GM21737 (cell line): ENCODE results near the gene SCARB1.

Source experiments
- ATAC-seq: cut with Tn5 transposase; IDR thresholded peaks from one replicate; pipeline ENCODE4 v1.9.1; 2021; ENCODE audit warnings: mild to moderate bottlenecking, moderate library complexity; ENCODE audit not compliant: unreplicated experiment

The SCARB1 gene

GRCh38 chr12:124762791-124763593, 100.7 kb downstream of the SCARB1 start:
- ATAC-seq: no peak

- ATAC-seq: no peak
These were observed 101.3 kb downstream of the SCARB1 start for GRCh38 chr12:124762384-124762783.

GRCh38 chr12:124761871-124762270, 101.8 kb downstream of the SCARB1 start:
- ATAC-seq: no peak

- ATAC-seq: no peak
These were observed 102.6 kb downstream of the SCARB1 start for GRCh38 chr12:124761056-124761455.

- no peak for ATAC-seq
These were observed 103.1 kb downstream of the SCARB1 start for GRCh38 chr12:124760560-124760959.

DNA sequence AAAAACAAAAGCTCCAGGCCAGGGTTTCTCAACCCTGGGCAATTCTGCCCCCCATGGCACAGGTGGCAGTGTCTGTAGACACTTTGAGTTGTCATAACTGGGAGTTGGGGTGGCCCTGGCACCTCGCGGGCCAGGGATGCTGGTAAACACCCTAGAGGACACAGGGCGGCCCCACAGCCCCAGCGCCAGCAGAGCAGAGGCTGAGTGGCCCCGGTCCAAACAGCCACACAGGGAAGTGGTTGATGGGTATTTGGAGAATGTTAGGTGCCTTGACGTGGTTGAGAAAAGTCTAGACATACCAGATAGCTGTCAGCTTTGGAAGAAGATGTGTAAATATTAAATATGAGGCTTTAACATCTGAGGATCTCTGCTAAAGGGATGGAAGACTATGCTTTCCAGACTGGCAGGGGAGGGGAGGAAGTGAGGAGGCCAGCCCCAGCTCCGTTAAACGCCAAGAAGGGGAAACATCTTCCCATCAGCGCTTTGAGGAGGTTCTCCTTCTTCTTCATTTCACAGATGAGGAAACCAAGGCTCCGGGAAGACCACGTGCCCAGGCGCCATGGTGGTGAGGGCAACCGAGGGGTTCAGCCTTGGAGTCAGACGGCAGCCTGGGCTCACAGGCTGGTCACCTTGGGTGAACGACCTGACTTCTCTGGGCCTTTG, 103.7 kb downstream of the SCARB1 start:
- no peak for ATAC-seq

DNA sequence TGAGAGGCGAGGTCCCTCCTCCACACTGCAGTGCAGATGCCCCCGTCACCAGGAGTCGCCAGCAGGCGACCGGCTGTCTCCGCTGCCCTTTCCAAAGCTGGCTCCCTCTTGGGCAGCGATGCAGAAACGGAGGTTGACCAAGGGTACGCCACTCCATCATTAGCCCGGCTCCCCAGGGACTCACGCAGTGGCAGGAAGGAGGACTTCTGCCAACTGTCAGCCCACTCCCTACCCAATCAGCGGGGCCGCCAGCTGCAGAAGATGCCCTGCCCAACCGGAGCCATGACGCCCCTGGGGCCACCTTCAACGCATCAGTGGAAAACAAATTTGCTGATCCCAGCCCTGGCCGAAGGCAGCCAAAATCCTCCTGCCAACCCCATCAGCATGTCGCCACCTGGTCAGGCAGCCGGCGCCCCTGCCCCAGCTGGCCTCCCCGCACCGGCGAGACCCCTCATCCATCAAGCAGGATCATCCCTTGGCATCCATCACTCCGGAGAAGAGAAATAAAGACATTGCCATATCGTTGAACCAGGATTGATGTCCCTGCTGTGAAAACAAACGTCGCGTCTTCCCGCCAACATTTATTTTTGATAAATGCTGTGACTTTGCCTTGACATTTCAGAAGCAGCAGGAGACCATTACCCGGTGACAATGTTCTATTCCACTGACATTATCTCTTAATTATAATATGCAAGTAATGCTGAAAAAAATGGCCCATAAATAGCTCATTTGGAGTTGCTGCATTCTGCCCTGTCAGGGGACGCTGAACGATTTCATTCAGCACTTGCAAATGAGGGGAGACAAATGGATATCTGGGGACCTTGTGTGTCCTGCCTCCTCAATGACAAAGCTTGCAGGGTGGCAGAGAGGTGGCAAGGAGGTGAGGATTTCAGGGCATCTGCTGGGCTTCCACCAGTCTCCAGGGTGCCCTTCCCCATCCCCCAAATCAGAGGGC, 105.1 kb downstream of the SCARB1 start:
- ATAC-seq: no peak

DNA sequence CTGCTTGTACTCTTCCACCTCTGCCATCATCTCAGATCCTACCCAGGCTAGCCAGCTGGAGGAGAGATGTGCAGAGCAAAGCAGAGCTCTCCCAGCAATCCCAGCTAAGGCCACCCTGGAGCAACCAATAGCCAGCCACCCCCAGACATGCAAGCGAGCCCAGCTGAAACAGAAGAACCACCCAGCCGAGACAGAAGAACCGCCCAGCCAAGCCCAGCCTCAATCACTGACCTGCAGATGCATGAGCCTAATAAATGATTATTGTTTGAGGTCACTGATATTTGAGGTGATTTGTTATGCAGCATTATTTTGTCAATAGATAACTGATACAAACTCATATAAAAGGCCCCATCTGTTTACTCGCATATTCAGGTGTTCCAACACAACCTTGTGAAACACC, 106.3 kb downstream of the SCARB1 start:
- no peak for ATAC-seq

DNA sequence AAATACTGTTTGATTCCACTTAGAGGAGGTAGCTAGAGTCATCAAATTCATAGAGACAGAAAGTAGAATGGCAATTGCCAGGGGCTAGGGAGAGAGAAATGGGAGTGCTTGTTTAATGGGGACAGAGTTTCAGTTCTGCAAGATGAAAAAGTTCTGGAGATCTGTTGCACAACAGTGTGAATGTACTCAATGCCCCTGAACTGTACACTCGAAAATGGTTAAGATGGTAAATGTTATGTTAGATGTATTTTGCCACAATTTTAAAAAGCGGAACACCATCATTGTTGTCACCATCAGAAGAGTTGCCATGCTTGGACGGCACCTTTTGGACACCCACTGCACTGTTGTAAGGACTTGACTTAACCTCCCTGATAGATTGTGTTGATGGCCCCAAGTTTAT, 106.9 kb downstream of the SCARB1 start:
- no peak for ATAC-seq

GRCh38 chr12:124756166-124756565, 107.5 kb downstream of the SCARB1 start:
- ATAC-seq: no peak

- no peak for ATAC-seq
These were observed 107.9 kb downstream of the SCARB1 start for GRCh38 chr12:124755801-124756148.

DNA sequence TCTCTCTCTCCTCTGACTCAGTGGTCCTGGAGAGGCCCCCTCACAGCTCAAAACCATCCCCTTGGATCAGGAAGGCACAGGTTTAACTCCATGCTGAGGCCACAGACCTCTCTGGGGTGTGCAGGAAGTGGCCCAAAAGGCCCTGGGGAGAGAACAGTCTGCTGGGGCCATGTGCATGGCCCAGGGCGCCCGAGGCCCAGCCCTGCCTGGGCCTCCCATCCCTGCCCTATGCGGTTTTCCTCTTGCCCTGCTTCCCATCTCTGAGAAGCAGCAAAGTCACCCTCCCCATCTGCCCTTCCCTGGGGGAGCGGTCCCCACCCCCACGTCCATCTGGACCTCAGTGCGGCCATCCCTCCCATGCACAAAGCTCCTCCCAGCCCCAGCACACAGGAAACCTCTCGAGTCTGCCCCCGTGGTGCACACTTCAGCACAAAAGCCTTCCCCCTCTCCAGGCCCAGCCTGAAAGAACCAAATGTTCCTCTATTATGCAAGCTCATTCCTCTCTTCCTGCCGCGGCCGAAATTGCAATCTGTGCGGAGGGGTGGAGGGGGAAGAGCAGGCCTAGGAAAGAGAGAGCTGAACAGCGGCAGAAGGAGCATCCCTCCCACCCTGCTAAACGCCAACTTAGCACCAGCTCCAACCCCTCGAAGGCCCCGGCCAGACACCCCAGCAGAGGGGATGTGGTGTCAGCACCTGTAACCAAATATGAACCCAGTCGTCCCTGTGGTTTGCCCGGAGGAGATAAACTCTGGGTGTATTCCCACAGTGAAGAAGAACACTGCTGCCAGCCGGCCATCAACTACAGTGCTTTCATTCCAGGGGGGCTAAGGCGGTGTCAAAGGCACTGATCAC, 108.5 kb downstream of the SCARB1 start:
- no peak for ATAC-seq

GRCh38 chr12:124754491-124754890, 109.2 kb downstream of the SCARB1 start:
- no peak for ATAC-seq

DNA sequence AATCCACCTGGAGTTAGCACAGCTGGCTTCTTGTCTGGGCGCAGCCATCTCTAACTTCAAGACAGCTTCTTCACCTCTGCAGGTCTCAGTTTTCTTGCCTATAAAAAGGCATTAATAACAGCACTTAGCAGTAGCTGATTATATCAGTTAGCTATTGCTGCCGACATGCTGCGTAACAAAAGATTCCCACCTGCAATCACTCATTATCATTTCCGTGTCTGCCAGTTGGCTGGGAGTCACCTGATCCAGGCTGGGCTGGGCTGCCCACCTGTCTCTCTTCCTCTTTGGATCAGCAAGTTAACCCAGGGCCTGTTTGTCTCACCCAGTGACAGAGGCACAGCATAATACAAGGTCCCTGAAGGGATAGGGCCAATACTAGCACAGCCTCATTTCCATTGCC, 109.7 kb downstream of the SCARB1 start:
- no peak for ATAC-seq

GRCh38 chr12:124753228-124753591, 110.5 kb downstream of the SCARB1 start:
- ATAC-seq: no peak

DNA sequence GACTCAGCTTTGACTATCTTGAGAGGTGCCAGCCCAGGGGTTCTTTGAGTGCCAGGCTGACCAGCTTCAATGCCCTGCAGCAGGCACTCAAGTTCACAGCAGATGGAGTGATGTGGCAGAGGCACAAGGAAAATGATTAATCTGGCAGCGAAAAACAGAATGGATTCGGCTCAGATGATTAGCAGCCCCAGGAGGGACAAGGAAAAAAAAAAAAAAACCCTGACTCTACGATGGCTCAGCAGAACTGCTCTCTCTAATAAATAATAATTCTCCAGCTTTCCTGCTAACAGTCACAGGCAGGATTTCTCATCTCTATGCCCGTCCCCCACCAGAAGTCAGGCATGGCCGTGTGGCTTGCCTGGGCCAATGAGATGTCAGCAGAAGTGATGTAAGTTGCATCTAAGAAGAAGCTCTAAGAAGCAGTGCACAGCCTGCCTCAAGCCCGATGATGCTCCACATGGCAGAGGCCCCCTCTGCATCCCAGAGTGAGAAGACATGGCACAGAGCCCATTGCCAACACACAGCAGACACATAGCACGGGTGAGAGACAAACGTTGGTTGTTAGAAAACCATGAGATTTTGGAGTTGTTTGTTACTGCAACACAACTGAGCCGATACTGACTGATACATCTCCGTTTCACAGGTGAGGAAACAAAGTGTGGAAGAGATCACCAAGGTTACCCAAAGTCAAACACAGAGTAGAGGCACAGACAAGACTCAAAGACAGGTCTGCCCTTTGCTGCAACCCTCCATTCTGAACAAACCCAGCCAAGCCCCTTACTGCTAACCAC, 111.0 kb downstream of the SCARB1 start:
- ATAC-seq: no peak

- ATAC-seq: no peak
These were observed 111.9 kb downstream of the SCARB1 start for GRCh38 chr12:124751654-124752355.

DNA sequence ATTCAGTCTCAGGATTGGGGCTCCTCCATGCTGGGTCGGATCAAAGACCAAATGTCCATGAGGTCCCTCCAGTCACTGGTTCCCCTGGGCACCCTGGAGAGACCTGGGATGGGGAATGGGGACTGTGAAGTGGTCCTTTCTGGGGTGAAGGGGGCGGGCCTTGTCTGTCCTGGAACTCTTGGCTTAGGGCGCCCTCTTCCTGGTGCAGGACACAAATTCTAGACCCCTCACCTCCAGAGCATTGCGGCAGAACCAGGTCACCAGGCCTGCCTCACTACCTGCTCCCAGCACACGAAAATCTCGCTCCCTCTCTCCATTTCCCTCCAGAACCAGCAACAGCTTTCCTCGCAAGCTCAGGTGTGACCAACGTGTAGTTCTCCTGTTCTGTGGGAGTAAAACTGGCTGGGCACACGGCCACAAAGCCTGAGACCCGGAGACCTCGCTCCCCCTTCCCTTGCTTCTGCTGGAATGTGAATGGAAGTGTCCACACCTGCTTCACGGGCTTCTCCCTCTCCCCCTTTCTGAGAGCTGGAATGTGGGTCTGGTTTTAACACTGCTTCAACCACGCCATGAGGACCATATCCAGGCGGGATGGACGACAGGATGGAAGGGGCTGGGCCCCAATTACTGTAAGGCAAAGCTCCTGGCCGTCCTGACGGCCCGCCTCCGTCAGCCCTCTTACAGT, 112.7 kb downstream of the SCARB1 start:
- ATAC-seq: no peak
